ENCODE results near the gene STX1A.
"Not testable (repeated sequence)": the region's sequence is repeated elsewhere in the genome, so short reads cannot be mapped to it uniquely, and the experiment has no call there.

The STX1A gene

GRCh38 chr7:73681031-73681430 is 38.4 kb downstream of the STX1A start:
- DNase-seq (ENCODE audit: low read depth): no peak

GRCh38 chr7:73680501-73680900 is 39.0 kb downstream of the STX1A start:
- DNase-seq (ENCODE audit: low read depth): no peak

- DNase-seq (ENCODE audit: low read depth): no peak
These were observed 39.8 kb downstream of the STX1A start for GRCh38 chr7:73679709-73680108.

GRCh38 chr7:73678862-73679261 is 40.6 kb downstream of the STX1A start:
- no peak for DNase-seq (ENCODE audit: low read depth)

GRCh38 chr7:73676062-73676461 is 43.4 kb downstream of the STX1A start:
- DNase-seq (ENCODE audit: low read depth): not testable (repeated sequence)

GRCh38 chr7:73674468-73675124 is 44.9 kb downstream of the STX1A start:
- DNase-seq (ENCODE audit: low read depth): no peak

GRCh38 chr7:73671857-73672445 is 47.5 kb downstream of the STX1A start:
- no peak for DNase-seq (ENCODE audit: low read depth)

- no peak for DNase-seq (ENCODE audit: low read depth)
These were observed 48.2 kb downstream of the STX1A start for GRCh38 chr7:73671322-73671661.

GRCh38 chr7:73669858-73670385 is 49.5 kb downstream of the STX1A start:
- no peak for DNase-seq (ENCODE audit: low read depth)

- DNase-seq (ENCODE audit: low read depth): no peak
These were observed 50.2 kb downstream of the STX1A start for GRCh38 chr7:73669288-73669701.

GRCh38 chr7:73668886-73669230 is 50.6 kb downstream of the STX1A start:
- DNase-seq (ENCODE audit: low read depth): no peak

GRCh38 chr7:73668103-73668885 is 51.2 kb downstream of the STX1A start:
- DNase-seq (ENCODE audit: low read depth): no peak

GRCh38 chr7:73667344-73668102 is 51.9 kb downstream of the STX1A start, which contains the start of gene VPS37D:
TSS of gene VPS37D (plus strand) at chr7:73667831. CDS start at chr7:73667959, 128 bp downstream.
- peak; percentile 89 for DNase-seq (ENCODE audit: low read depth)

GRCh38 chr7:73663033-73663432 is 56.4 kb downstream of the STX1A start:
- no peak for DNase-seq (ENCODE audit: low read depth)

- not testable (repeated sequence) for DNase-seq (ENCODE audit: low read depth)
These were observed 58.9 kb downstream of the STX1A start for GRCh38 chr7:73660594-73660993.

- DNase-seq (ENCODE audit: low read depth): no peak
These were observed 59.5 kb downstream of the STX1A start for GRCh38 chr7:73659983-73660382.

- DNase-seq (ENCODE audit: low read depth): not testable (repeated sequence)
These were observed 64.2 kb downstream of the STX1A start for GRCh38 chr7:73655309-73655708.

GRCh38 chr7:73652541-73652949 is 66.9 kb downstream of the STX1A start:
- DNase-seq (ENCODE audit: low read depth): no peak

GRCh38 chr7:73650524-73650923 is 68.9 kb downstream of the STX1A start:
- DNase-seq (ENCODE audit: low read depth): no peak

GRCh38 chr7:73649576-73649975 is 69.9 kb downstream of the STX1A start:
- no peak for DNase-seq (ENCODE audit: low read depth)
